ENCODE data around the gene RAB22A. TPM values are rescaled to one million over a fixed set of nuclear protein-coding genes. Genes with fewer than 3 reads are reported as not detected.

The RAB22A gene
- total RNA-seq, 1 donor from 2014 or later = 17.7 TPM

GRCh38 chr20:58339741-58340140, 30.2 kb downstream of the RAB22A start:
- Mint-ChIP-seq H3K27me3 (no peaks in the 10 kb centered on the region), H3K4me3 (no peak overlapping the region), H3K36me3 (peaks cover 14% of the 10 kb centered on the region), H3K27ac (no peak overlapping the region), H3K9me3 (no peaks in the 10 kb centered on the region), H3K4me1 (ENCODE audit: unreplicated experiment) (peaks cover 5% of the 10 kb centered on the region)
- no peak for TF ChIP-seq CTCF (conservative IDR thresholded peaks at IDR 0.05)
- DNase-seq (ENCODE audit: extremely low spot score, unreplicated experiment) = no peak

DNA sequence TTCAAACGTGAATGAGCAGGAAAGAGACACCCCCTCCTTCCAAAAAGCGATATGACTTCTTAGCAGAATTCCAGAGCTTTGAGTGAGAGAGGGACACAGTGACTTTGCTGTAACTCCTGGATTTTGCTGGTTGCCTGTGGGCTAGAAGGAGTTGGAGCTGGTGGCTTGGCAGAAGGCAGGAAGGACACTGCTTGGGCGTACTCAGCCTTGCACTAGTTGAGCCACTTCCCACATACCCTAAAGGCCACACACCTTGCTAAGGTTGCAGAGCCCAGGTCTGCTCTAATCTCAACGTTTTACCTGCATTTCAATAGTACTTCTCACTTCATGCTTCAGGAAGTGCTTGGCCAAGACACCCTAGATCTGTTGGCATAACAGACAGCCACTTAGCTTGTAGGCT, 30.6 kb downstream of the RAB22A start:
- H3K4me1 Mint-ChIP-seq (ENCODE audit: unreplicated experiment) = peaks cover 5% of the 10 kb centered on the region
- no peaks in the 10 kb centered on the region for H3K9me3 Mint-ChIP-seq
- H3K36me3 Mint-ChIP-seq = peaks cover 14% of the 10 kb centered on the region
- no peak for TF ChIP-seq CTCF (conservative IDR thresholded peaks at IDR 0.05)
- H3K27me3 Mint-ChIP-seq = no peaks in the 10 kb centered on the region
- no peak overlapping the region for H3K27ac Mint-ChIP-seq
- H3K4me3 Mint-ChIP-seq = no peak overlapping the region
- DNase-seq (ENCODE audit: extremely low spot score, unreplicated experiment) = no peak

DNA sequence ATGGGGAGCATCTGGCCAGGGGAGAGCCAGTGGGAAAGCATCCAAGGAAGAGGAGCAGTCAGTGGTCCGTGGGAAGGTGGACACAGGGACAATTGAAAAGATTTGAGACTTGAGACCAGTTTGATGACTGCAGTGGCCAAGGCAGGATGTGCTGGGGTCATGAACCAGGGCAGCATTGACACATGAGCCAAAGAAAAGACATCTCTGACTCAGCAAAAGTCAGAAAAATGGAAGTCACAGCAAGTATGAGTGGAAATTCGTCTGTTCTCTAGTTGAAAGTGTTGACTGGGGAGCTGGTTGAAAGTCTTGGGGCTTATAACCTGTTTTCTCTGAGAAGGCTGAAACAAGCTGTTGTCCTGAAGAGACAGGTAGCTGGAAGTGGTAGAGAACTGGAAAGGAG, 31.3 kb downstream of the RAB22A start:
- Mint-ChIP-seq H3K4me3 (no peak overlapping the region), H3K27ac (no peak overlapping the region), H3K27me3 (no peaks in the 10 kb centered on the region)

DNA sequence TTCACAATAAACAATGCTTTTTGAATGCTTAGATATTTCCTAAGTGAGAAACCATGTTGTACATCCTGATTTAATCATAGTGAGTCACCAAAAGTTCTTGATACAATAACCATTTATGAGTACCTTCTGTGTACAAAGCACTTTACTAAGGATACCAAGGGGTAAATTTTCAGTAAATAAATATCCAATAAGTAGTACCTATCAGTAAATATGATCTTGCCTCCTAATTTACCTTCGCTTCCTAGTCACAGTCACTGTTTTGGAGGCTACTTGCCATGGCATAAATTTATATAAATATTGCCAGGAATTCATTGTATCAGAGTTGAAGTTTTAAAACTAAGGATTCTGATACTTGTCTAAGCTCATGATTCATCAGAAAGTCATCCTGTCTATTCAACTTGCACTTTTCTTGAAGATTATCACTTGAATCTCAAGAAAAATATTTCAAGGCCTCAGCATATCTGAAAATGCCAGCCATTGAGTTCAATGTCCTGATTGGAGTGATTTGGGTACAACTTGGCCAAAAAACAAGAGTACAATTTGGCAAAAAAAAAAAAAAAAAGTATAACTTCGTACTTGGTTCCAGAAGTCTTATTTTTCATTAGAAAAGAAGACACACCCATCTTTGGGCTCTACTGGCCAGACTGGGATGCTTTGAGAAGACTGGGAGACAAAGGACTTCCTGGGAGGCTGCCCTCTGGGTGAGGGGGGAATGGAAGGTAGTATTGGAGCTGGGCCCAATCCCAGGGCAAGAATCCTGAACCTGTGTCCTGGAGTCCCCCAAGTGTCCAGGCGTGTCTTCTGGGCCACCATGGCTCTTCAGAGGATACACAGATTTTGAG, 32.8 kb downstream of the RAB22A start:
- no peaks in the 10 kb centered on the region for H3K27me3 Mint-ChIP-seq
- H3K4me3 Mint-ChIP-seq = no peak overlapping the region
- no peak overlapping the region for H3K27ac Mint-ChIP-seq
- peaks cover 26% of the 10 kb centered on the region for H3K36me3 Mint-ChIP-seq
- peaks cover 5% of the 10 kb centered on the region for H3K4me1 Mint-ChIP-seq (ENCODE audit: unreplicated experiment)
- no peak for TF ChIP-seq CTCF (conservative IDR thresholded peaks at IDR 0.05)
- no peaks in the 10 kb centered on the region for H3K9me3 Mint-ChIP-seq
- no peak for DNase-seq (ENCODE audit: extremely low spot score, unreplicated experiment)

More for the DNA sequence above, 31.3 kb downstream of the RAB22A start:
- Mint-ChIP-seq H3K9me3 (no peaks in the 10 kb centered on the region), H3K4me1 (ENCODE audit: unreplicated experiment) (peaks cover 5% of the 10 kb centered on the region), H3K36me3 (peaks cover 18% of the 10 kb centered on the region)
- no peak for TF ChIP-seq CTCF (conservative IDR thresholded peaks at IDR 0.05)
- DNase-seq (ENCODE audit: extremely low spot score, unreplicated experiment) = no peak

DNA sequence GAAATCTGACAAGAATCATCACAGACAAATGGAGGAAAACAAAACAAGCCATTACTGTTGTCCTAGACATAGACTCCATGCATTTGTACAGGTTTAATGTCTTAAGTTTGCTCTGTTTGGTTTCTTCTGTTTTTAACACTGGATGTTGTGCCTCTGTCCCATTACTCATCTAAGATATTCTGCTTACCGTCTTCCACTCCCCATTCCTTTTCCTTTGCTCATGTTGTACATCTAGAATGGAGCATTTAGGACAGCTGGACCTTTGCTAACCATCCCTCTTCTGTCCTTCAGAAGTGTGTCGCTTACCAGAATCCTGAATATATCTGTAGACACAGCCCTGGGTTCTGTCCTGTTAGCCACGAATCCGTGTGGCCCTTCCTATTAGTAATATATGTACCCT, 35.2 kb downstream of the RAB22A start:
- TF ChIP-seq CTCF (conservative IDR thresholded peaks at IDR 0.05) = no peak
- peaks cover 31% of the 10 kb centered on the region for H3K36me3 Mint-ChIP-seq
- no peak overlapping the region for H3K27ac Mint-ChIP-seq
- peaks cover 5% of the 10 kb centered on the region for H3K4me1 Mint-ChIP-seq (ENCODE audit: unreplicated experiment)
- H3K27me3 Mint-ChIP-seq = no peaks in the 10 kb centered on the region
- H3K9me3 Mint-ChIP-seq = no peaks in the 10 kb centered on the region
- H3K4me3 Mint-ChIP-seq = no peak overlapping the region
- no peak for DNase-seq (ENCODE audit: extremely low spot score, unreplicated experiment)
